Measurements from ENCODE around the gene CREB1.

Gene CREB1

DNA sequence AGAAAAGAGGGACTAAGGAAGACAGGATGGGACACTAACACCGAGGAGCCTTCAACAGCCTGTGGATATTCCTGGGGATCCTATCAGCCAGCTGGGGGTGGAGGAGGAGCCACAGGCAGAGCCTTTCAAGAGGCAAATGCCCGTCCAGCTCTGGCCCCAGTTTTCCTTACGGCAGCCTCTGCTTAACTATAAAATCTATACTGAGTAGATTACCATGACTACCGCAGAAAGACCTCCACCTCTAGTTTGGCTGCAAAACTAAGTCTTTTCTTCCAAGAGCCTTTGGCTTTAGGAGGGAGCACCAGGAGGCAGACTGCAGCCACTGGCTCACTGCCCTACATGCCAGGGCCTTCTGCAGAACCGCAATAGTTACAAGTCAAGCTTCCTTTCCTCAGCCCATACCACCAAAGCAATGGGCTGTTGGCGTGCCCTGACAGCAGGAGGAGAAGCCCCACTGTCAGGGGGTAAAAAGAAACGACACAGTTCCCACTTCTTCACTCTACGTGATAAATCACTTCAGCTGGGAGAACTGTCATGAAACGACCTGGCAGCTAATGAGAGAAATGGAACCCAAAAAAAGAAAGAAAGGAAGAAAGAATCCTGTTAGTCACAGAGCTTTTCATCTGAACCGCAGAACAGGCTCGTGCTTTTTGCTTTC is 25.1 kb upstream of the CREB1 start:
- peak; percentile 26 for DNase-seq (ENCODE audit: low spot score)

DNA sequence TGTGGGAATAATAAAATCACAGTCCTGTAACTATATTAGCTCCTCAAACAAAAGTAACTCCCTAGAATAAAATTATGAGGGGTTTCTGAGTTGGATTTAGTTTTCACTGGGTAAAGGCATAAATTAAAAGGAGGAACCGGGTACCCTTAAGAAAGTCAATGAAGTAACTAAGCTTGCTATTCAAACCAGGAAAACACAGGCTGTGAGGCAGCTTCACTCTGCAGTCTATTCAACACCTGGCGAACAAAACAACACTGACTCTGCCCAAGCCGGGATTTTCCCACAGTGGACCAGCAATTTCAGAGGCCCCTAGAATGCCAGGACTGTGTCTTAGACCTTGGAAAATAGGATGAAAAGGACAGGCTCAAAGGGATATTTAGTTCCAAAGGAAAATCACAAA is 24.6 kb upstream of the CREB1 start:
- no peak for DNase-seq (ENCODE audit: low spot score)

DNA sequence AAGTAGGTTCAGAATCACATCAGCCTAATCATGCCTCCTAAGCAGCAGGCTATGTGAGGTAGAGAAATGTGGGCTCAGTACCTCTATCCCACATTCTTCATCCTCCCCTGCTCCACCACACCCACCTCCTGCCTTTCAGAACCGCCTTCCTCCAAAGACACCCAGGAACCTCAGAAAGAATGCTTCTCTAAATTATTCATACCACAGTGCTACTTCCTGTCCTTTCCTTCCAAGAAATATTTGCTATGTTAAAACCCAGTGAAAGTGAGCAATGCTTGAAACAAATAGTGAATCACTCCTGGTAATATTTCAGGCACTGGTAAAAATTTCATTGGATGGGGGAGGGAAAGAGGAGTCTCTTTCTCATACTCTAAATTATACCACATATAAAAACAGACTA is 24.0 kb upstream of the CREB1 start:
- DNase-seq (ENCODE audit: low spot score): peak; percentile 40

DNA sequence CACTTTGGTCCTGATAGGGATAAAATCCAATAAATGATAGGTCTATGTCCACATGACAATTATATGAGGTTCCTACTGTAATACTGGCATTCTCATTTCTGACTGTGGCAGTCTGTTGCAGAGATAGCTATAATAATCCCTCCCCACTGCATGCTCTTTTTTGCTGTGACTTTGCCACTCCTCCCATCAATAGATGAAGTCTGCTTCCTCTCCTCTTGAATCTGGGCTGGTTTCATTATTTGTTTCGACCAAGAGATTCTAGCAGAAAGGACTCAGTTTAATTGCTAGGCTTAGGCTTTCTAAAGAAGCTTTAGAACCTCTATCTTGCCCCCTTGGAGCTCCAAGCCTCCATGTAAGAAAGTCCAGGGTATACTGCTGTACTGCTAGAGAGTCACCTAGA is 23.3 kb upstream of the CREB1 start:
- no peak for DNase-seq (ENCODE audit: low spot score)

DNA sequence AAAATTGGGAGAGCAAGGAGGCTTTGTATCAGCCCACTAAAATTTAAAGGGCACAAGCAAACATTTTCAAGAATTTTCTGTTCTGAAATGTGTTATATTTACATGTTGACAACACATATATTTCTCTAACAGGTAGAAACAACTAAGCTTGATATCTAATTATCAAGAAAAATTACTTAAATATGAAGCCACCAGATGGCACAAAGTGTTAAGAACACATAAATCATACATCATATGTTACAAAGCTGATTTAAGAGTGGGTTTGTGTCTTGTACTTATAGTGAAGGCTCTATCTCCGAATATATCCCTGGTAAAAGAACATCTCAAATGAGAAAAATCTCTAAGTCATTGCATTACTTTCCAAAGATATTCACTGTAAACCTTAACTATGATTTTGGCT is 19.6 kb upstream of the CREB1 start:
- DNase-seq (ENCODE audit: low spot score): no peak

DNA sequence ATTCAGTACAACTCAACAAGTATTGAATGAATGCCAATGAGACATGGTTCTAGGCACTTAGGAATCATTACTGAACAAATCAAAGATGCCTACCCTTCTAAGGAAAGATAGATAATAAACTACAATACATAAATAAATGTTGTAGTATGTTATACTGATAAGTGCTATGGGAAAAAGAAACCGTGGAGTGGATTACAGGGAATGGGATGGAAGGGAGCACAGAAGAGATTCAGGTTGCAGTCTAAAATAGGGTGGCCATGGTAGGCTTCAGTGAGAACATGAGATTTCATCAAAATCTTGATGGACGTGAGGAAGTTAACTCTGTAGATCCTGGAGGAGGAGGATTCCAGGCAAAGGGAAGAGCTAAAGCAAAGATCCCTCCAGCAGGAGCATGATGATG is 17.9 kb upstream of the CREB1 start:
- no peak for DNase-seq (ENCODE audit: low spot score)

DNA sequence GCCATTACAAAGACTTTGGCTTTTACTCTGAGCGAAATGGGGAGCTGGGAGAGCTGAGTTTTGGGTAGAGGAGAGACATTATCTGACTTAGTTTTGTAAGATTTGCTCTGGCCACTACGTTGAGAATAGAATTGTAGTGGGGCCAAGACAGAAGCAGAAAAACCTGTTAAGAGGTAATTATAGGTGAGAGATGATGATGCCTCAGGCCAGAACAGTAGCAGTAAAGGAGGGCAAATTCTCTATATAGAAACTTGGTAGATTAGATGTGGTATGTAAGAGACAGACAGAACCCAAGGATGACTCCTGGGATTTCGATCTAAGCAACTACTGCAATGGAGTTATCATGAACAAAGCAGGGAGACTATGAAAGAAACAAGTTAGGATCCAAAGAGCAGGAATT is 17.4 kb upstream of the CREB1 start:
- DNase-seq (ENCODE audit: low spot score): no peak

DNA sequence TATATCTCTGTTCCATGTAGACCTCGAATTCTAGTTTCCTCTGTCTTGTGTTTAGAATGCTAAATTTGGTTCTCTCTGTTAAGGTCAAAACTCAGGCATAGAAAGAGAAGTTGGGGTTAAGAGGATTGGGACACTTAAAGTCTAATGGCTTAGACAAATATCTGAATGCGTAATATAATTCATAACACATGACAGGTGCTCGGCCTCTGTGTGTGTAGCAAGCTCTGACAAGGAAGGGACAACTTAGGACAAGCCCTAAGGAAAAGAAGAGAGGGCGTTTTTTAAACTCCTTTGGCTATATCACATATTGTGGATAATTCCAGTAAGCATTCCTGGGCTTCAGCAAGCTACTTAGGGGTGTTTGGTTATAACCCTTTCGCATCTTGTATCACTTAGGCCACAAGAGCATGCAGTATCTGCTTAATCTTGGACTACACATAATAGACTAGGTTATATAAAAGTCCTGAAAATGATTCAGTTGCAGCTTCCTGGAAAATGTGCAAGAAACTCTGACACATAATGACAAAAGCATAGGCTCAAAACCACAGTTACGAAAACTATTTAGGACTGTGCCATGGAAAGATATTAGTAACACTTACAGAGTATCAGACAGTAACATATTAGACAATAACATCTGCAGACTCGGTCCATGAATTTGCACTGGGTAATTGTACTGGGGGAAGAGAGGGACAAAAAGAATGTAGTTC is 16.1 kb upstream of the CREB1 start:
- DNase-seq (ENCODE audit: low spot score): peak; percentile 59

DNA sequence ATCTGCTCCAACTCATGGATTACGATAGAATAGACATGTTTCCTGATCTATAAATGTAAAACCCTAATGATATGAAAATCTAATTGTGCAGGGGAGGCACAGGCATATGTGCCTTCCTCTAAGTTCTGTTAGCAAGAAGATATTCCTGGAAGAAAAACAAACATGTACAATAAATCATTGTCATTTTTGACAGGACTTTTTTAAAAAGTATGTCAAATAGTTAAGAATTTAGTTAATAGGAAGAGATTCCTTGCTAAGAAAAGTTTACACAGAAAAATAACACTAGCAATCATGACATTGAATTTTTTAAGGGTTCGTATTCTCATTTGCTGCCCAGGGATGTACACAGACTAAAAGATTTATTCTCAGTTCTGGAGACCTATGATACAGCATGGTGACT is 15.3 kb upstream of the CREB1 start:
- DNase-seq (ENCODE audit: low spot score): no peak

DNA sequence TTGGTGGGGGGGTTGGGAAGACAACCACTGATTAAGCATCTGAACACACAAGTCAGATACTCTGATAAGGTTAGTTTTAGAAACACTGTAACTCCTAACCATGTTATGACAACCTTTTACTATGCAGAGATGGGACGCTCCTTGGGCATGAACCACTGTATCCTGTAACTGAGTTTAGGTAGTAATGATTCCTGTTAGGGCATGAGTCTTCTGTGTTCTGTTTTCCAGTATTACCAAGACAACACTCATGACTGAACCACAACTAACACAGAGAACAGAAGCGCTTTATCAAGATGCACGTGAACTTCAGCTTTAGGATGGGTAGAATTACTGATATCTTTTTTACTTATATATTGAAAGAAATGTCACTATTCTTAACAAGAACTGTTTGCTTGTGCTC is 14.1 kb upstream of the CREB1 start:
- DNase-seq (ENCODE audit: low spot score): no peak

DNA sequence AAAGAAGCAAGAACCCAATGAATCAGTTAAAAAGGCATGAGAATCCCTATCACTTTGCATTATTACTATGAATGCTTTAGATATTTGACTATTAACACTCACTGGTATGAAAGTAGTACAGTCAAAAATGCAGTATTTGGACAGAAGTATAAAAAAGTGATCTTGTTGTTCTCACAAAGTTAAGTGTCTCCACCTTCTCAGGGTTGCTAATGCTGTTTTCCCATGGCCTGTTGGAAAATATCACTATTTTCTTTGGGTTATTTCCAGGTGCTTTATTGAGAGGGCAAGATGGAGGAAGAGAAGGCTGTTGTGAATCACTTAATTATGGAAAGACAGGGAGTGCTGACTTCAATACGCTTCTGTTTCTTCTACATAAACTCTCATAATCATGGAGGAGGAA is 13.6 kb upstream of the CREB1 start:
- no peak for DNase-seq (ENCODE audit: low spot score)

DNA sequence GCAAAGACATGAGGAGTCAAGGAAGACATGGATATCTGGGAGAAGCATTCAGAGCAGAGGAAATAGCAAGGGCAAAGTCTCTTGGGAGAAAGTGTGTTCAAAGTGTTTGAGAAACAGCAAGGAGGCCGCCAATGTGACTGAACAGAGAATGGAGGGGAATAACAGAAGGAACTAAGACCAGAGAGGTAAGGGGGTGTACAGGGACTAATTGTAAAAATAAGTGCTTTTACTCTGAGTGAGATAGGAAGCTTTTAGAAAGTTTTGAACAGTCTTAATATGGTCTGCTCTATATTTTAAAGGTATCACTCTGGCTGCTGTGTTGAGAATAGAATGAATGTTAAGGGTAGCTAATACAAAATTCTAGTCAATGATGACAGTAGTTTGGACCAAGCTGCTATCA is 6.8 kb upstream of the CREB1 start:
- DNase-seq (ENCODE audit: low spot score): no peak

DNA sequence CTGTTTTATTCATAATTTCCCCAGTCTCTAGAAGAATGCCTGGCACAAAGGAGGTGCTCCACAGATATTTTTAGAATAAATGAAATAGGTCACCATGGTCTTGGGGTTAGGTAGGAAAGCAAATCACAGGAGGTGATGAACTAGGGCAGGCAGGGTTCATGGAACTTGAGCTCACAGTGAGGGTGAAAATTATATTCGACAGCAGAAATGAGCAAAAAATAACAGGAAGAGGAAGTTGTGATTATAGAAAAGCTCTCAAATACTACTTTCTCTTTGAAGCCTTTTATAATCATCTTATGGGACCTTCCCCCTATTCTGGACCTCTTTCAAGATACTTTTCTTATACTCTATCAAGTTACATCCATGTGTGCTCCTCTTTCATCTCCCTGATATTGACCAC is 4.5 kb upstream of the CREB1 start:
- no peak for DNase-seq (ENCODE audit: low spot score)

DNA sequence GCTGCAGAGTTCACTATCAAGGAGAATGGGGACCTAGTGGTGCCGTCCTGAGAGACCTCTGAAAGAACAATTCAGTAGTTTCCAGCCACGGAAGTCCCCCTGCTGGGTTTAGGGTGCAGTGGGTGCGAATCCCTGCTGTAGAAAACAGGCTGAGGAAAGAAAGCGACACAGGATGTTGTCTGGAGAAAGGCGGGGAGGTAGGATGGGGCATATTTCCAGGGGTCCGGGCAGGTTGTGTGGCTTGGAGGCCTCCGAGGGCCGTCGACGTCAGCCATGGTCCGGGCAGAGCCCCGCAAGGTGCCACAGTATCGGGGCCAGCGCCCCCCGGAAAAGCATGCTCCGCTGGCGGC is 807 bp upstream of the CREB1 start:
- peak; percentile 47 for DNase-seq (ENCODE audit: low spot score)

DNA sequence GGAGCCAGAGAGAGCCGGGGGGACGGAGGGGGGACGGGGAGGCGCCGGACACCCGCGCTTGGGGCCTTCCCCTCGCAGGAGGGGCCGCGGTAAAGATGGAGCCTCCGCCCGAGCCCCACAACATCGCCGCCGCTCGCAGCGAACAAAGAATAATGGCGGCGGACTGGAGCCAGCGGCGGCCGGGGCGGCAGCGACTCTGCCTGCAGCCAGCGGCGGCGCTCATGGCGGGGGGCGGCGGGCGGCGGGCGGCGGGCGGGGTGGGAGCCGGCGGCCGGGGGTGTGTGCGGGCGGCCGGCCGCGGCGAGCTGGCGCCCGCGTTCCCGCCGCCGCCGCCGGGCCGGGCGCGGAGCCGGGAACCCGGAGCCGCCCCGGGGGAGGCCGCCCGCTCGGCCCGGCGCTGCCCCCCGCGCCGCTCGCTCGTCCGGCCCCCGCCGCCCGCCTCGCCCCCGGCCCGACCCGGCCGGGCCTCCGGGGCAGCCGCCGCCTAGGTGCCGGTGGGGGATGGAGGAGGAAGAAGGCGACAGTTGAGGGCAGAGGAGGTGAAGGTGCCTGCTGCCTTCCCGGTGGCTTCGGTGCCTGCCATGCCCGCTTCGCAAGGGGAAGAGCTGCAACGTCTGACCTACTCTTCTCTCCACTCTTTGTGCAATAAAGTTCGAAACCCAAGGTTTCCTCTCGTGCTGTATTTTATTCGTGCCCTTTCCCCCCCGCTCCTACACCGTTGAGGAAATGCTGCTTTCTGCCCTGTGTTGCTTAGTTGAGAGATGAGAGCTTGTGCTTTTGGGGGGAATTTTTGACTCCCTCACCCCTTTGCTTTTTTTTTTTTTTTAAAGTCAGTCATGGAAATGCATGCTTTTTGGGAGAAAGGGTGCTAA is 634 bp downstream of the CREB1 start:
- peak; percentile 31 for DNase-seq (ENCODE audit: low spot score)

DNA sequence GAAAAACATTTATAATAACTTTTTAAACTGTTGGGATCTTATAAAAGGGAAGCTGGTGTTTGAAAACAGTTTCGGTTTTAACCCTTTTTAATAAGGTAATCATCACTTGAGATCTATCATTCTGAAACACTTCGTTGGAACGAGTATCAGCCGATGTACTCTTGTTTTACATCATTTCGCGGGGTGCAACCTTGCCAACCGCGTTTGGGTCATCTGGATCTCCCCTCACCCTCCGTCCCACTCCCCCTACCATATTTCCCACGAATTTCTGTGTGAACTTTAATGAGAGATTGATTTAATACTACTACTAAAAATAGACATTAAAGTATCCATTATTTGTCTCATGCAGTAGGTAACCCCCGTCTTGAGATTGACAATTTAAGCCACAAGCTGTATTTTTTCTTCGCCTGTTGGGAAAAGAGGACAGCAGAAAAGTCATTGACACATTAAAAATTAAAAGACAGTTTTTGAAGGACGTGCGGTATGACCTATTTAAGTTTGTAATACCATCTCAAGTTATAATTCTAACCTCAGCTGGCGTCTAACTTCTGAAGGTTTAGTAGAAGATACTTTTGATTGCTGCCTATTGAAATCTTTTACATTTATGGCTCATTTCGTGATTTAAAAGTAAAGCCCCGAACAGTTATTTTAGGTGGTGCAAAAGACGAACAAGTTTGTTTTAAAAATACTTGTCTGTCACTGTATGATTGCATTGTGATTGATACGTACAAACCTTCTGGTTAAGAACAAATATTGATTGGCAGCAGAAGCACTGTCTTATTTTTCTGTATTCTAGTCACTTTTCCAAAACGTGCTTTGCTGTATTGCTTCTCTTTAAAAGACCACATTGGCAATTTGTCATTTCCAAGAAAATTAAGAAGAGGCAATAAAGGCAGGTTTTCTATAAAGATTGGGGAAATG is 1.5 kb downstream of the CREB1 start:
- no peak for DNase-seq (ENCODE audit: low spot score)

DNA sequence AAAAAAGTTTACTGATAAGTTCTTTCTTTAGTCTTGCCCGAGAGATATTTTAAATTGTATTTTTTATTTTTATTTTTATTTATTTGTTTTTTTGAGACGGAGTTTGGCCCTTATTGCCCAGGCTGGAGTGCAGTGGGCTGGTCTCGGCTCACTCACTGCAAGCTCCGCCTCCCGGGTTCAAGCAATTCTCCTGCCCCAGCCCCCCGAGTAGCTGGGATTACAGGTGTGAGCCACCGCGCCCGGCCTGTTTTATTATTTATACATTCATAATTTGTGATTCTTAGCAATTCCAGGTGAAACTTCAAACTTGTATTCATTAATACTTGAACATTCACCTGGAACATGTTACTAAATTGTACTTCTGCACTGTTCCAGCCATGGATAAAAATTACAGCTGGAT is 2.9 kb downstream of the CREB1 start:
- no peak for DNase-seq (ENCODE audit: low spot score)

DNA sequence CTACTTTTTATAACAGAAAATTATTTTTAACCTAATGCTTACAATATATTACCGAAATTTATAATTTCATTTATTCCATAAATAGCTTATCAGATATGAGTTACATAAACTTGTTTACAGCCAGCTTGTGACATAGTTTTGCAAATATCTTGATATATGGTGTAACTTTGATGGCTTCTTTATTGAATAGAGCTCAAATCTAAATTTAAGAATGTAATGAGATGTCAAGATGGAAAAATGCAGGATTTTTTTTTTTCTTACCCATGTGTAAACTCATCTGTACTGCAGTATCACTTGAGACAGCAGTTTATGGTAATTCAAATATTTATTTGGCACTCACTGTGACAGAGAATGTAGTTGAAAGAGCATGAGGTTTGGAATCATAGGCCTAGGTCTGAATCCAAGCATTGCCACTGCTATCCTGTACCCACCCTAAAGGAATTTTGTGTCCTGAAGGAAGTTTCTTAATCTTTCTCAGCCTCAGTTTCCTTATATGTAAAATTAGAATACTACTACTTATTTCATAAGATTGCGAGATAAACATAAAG is 3.8 kb downstream of the CREB1 start:
- no peak for DNase-seq (ENCODE audit: low spot score)

DNA sequence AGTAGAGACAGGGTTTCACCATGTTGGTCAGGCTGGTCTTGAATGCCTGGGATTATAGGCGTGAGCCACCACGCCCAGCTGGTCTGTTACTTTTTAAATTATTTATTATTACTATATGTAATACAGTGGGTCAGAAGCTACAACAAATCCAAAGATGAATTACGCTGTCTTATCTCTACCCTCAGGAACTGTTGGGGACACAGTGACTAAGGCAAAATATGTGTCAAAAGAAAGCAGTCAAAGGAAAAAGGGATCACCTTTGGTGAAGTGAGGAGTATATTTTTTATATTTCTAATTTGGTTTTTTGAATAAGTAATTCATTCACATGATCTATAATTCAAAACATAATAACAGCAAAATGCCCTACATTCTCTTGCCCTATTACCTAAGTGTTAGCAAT is 4.7 kb downstream of the CREB1 start:
- no peak for DNase-seq (ENCODE audit: low spot score)

DNA sequence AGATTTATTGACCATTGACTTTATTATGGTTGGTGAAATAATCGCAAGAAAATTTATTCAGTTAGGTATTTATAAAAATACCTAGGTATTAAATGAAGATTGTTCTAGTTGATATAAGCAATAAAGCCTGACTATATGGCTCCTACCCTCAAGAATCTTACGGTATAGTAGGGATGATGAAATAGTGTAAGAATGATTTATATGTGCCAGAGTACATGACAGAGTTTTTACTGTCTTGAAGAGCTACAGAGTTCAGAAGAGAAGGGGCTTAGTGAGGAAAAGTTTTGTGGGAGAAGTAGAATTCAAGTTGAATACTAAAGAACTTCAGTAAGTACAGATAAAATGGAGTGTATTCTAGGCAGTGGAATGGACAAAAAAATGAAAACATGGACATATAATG is 9.7 kb downstream of the CREB1 start:
- no peak for DNase-seq (ENCODE audit: low spot score)

DNA sequence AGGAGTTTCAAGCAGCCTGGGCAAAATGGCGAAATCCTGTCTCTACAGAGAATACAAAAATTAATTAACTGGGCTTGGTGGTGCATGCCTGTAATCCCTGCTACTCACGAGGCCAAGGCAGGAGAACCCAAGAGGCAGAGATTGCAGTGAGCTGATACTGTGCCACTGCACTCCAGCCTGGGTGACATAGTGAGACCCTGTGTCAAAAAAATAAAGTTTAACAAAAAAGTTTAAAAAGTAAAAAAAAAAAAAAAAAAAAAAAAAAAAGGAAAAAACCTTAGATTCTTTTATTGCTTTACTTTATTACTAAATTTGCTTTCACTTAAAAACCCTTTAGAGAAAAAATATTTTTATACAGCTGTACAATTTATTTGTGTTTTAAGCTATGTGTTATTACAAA is 10.7 kb downstream of the CREB1 start:
- no peak for DNase-seq (ENCODE audit: low spot score)

DNA sequence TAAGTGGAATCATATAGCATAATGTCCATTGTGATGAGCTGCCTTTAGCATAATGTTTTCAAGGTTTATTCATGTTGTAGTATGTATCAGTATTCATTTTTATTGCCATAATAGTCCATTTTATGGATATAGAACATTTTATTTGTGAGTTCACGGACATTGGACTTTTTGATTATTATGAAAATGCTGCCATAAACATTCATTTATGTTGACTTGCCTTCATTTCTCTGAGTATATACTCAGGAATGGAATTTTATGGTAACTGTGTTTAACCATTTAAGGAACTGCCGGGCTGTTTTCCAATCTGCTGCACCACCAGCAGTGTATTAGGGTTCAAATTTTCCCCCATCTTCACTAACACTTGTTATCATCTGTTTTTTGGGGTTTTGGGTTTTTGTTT is 12.2 kb downstream of the CREB1 start:
- DNase-seq (ENCODE audit: low spot score): no peak

Measured in hepatic stellate cell (primary cell).